Ishikawa (cell line): ENCODE measurements around the gene CCDC144A.

Experiments
- CEBPB ChIP-seq: IDR thresholded peaks from 2 replicates; pipeline ENCODE4 v1.6.1; 2012
- CREB1 ChIP-seq: IDR thresholded peaks from 2 replicates; pipeline ENCODE4 v1.6.1; 2012; ENCODE audit warnings: low read depth
- EGR1 ChIP-seq: IDR thresholded peaks from 2 replicates; pipeline ENCODE4 v1.6.1; 2012
- EP300 ChIP-seq: IDR thresholded peaks from 2 replicates; pipeline ENCODE4 v1.6.1; 2012; ENCODE audit warnings: borderline replicate concordance
- FOXM1 ChIP-seq: IDR thresholded peaks from 2 replicates; pipeline ENCODE4 v1.6.1; 2012; ENCODE audit warnings: low read depth, borderline replicate concordance
- NFIC ChIP-seq: IDR thresholded peaks from 2 replicates; pipeline ENCODE4 v1.6.1; 2012
- RAD21 ChIP-seq: IDR thresholded peaks from 2 replicates; pipeline ENCODE4 v1.6.1; 2012; ENCODE audit warnings: low read depth
- TAF1 ChIP-seq: IDR thresholded peaks from 2 replicates; pipeline ENCODE4 v1.6.1; 2012; ENCODE audit warnings: low read depth, mild to moderate bottlenecking
- TCF12 ChIP-seq: IDR thresholded peaks from 2 replicates; pipeline ENCODE4 v1.6.1; 2012; ENCODE audit warnings: low read depth
- TEAD4 ChIP-seq: IDR thresholded peaks from 2 replicates; pipeline ENCODE4 v1.6.1; 2012
- YY1 ChIP-seq: IDR thresholded peaks from 2 replicates; pipeline ENCODE4 v1.6.1; 2012; ENCODE audit warnings: low read depth
- ZBTB7A ChIP-seq: IDR thresholded peaks from 2 replicates; pipeline ENCODE4 v1.6.1; 2012; ENCODE audit warnings: low read depth
- TF ChIP-seq, protein P1 (sequence below): IDR thresholded peaks from 2 replicates; pipeline ENCODE4 v1.6.1; 2012; ENCODE audit warnings: low read depth, mild to moderate bottlenecking
- TF ChIP-seq, protein P2 (sequence below): IDR thresholded peaks from 2 replicates; pipeline ENCODE4 v1.6.1; 2012
- TF ChIP-seq, protein P3 (sequence below): IDR thresholded peaks from 2 replicates; pipeline ENCODE4 v1.6.1; 2012

CCDC144A gene

DNA sequence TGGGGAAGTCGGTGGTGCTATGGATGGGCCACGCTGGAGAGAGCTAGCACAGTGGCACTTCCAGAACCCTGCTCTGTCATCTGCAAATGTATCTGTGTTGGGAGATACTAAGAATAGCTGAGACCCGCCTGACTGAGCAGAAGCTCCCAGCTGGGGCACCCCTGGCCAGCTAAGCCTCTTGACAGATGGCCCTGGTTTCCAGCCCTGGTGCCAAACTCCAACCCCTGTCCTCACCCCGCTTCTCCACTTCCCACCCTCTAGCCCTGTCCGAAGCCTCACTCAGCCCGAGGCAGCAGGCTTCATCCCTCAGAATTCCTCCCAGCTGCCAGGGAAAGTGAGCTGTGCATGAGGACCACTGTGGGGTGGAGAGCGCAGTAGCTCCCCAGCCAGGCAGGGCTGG, 124.4 kb downstream of the CCDC144A start:
- TF ChIP-seq CEBPB (no peak), EGR1 (no peak), TEAD4 (no peak), CREB1 (no peak), EP300 (no peak), RAD21 (no peak), ZBTB7A (no peak), FOXM1 (no peak), TAF1 (no peak), TCF12 (no peak), YY1 (no peak)
- TF ChIP-seq, protein P1, sequence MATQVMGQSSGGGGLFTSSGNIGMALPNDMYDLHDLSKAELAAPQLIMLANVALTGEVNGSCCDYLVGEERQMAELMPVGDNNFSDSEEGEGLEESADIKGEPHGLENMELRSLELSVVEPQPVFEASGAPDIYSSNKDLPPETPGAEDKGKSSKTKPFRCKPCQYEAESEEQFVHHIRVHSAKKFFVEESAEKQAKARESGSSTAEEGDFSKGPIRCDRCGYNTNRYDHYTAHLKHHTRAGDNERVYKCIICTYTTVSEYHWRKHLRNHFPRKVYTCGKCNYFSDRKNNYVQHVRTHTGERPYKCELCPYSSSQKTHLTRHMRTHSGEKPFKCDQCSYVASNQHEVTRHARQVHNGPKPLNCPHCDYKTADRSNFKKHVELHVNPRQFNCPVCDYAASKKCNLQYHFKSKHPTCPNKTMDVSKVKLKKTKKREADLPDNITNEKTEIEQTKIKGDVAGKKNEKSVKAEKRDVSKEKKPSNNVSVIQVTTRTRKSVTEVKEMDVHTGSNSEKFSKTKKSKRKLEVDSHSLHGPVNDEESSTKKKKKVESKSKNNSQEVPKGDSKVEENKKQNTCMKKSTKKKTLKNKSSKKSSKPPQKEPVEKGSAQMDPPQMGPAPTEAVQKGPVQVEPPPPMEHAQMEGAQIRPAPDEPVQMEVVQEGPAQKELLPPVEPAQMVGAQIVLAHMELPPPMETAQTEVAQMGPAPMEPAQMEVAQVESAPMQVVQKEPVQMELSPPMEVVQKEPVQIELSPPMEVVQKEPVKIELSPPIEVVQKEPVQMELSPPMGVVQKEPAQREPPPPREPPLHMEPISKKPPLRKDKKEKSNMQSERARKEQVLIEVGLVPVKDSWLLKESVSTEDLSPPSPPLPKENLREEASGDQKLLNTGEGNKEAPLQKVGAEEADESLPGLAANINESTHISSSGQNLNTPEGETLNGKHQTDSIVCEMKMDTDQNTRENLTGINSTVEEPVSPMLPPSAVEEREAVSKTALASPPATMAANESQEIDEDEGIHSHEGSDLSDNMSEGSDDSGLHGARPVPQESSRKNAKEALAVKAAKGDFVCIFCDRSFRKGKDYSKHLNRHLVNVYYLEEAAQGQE, result no peak
- TF ChIP-seq, protein P2, sequence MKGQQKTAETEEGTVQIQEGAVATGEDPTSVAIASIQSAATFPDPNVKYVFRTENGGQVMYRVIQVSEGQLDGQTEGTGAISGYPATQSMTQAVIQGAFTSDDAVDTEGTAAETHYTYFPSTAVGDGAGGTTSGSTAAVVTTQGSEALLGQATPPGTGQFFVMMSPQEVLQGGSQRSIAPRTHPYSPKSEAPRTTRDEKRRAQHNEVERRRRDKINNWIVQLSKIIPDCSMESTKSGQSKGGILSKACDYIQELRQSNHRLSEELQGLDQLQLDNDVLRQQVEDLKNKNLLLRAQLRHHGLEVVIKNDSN, result no peak
- TF ChIP-seq, protein P3, sequence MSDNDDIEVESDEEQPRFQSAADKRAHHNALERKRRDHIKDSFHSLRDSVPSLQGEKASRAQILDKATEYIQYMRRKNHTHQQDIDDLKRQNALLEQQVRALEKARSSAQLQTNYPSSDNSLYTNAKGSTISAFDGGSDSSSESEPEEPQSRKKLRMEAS, result no peak

DNA sequence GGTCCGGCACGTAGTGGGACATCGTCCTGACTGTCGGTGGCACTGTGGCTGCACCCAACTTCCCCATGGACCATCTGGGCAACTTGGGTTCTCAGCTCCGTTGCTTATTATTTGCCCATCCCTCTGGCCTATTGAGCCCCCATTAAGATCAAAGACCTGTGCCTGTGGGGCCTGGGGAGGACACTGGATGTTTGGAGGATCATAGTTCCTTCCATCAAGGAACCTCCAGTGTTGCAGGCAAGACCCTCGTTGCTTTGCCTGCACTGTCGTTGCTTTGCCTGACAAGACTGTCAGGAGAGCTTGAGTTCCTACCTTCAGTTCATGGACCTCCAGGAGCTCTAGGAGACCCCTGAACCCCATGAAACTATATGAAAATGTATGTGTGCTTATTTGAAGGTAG, 127.2 kb downstream of the CCDC144A start:
- TF ChIP-seq CREB1 (no peak), TAF1 (no peak), CEBPB (no peak), TCF12 (no peak), YY1 (no peak), NFIC (no peak), EP300 (no peak), TEAD4 (no peak), RAD21 (no peak), ZBTB7A (no peak), EGR1 (no peak), FOXM1 (no peak)
- TF ChIP-seq, protein P1, result no peak
- TF ChIP-seq, protein P2, result no peak
- TF ChIP-seq, protein P3, result no peak

DNA sequence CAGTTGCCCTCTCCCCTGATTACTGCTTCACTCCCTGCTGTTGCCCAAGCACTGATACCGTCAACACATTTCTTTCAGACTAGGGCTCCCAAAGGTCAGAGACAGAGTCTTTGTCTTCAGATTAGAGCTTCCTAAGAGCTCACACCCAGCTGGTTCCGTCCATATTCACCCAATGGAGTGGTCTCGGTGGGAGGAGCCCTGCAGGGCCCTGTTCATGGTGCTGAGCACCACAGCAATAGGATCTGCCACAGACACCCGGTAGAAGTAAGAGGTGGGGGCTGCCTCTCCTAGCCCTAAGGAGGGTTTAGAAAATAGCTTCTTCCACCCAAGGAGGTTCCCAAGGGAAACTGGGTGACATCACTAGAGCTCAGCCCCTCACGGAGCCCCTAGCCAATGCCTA, 128.3 kb downstream of the CCDC144A start:
- TF ChIP-seq, protein P1, result peak; percentile 63
- no peak for TF ChIP-seq EGR1

DNA sequence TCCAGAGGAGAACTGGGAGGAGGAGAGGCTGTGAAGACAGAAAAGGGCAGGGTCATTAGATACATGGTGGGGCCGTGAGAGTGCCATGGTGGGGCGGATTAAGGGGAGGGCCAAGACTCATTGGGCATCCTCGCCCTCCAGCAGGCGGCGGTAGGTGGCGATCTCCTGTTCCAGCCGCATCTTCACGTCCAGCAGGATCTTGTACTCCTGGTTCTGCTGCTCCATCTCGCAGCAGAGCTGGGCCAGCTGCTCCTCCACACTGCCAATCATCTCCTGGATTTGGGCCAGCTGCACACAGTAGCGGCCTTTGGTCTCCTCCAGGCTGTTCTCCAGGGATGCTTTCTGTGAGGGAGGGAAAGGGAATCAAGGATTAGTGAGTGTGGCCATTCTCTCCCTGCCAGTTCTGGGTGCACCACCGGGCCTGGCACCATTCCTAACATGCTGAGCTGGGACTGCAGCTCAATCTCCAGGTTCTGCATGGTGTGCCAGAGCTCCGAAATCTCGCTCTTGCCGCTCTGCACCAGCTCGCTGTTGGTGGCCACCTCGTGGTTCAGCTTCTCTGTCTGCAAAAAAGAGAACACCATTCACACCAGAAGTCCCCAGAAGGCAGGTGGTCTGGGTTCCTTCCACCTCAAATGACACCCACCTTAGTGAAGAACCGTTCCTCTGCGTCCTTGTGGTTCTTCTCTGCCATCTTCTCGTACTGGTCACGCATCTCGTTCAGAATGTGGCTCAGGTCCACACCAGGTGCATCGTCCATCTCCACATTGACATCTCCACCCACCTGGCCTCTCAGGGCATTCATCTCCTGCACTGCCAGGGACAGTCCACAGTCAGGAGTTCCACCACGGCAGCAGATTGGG, 129.0 kb downstream of the CCDC144A start:
- TF ChIP-seq, protein P2, result no peak
- TF ChIP-seq TEAD4 (no peak), YY1 (no peak), FOXM1 (no peak), TCF12 (no peak), EP300 (no peak), CEBPB (no peak)
